Activated CD4-positive, alpha-beta T cell treated with anti-CD3 and anti-CD28 coated beads for 24 hours (primary cell): ENCODE results near the gene CPNE5.

Source experiments
- DNase-seq, 2 donors: peaks; one replicate each; pipeline ENCODE4 v3.0.0-alpha.2; 2020; ENCODE audit warnings: low read depth in 2 of 2

CPNE5 gene

GRCh38 chr6:36857325-36857724, 18.1 kb upstream of the CPNE5 start:
- no peak for DNase-seq

GRCh38 chr6:36856277-36856676, 17.0 kb upstream of the CPNE5 start:
- no peak for DNase-seq

- no peak for DNase-seq
Observed at GRCh38 chr6:36855750-36856149, 16.5 kb upstream of the CPNE5 start.

- DNase-seq: no peak
Observed at GRCh38 chr6:36853325-36853724, 14.1 kb upstream of the CPNE5 start.

- no peak for DNase-seq
Observed at GRCh38 chr6:36852481-36853147, 13.4 kb upstream of the CPNE5 start.

GRCh38 chr6:36851626-36852025, 12.4 kb upstream of the CPNE5 start:
- no peak for DNase-seq

GRCh38 chr6:36851149-36851614, 11.9 kb upstream of the CPNE5 start:
- DNase-seq: no peak

- DNase-seq: no peak
Observed at GRCh38 chr6:36850021-36850420, 10.8 kb upstream of the CPNE5 start.

GRCh38 chr6:36848658-36849441, 9.6 kb upstream of the CPNE5 start:
- no peak for DNase-seq

- DNase-seq: no peak
Observed at GRCh38 chr6:36847991-36848390, 8.7 kb upstream of the CPNE5 start.

- DNase-seq: no peak
Observed at GRCh38 chr6:36847152-36847551, 7.9 kb upstream of the CPNE5 start.

GRCh38 chr6:36845233-36845632, 6.0 kb upstream of the CPNE5 start:
- no peak for DNase-seq

- no peak for DNase-seq
Observed at GRCh38 chr6:36844232-36845170, 5.3 kb upstream of the CPNE5 start.

- no peak for DNase-seq
Observed at GRCh38 chr6:36843170-36843569, 3.9 kb upstream of the CPNE5 start.

- no peak for DNase-seq
Observed at GRCh38 chr6:36841756-36842155, 2.5 kb upstream of the CPNE5 start.

GRCh38 chr6:36840432-36841403, 1.5 kb upstream of the CPNE5 start:
- no peak for DNase-seq

- DNase-seq: peak in 1 of 2 donors; percentile 31
Observed at GRCh38 chr6:36839749-36840431, 646 bp upstream of the CPNE5 start.

- DNase-seq: no peak
Observed at GRCh38 chr6:36837686-36838085, 1.6 kb downstream of the CPNE5 start.

GRCh38 chr6:36837022-36837339, 2.3 kb downstream of the CPNE5 start:
- DNase-seq: no peak
